ENCODE results near the gene IGSF21. TPM values are rescaled to one million over a fixed set of nuclear protein-coding genes. Genes with fewer than 3 reads are reported as not detected.

IGSF21 gene
- total and polyA plus RNA-seq, 4 donors, result 0.31 to 1.5 (median 0.88) TPM

DNA sequence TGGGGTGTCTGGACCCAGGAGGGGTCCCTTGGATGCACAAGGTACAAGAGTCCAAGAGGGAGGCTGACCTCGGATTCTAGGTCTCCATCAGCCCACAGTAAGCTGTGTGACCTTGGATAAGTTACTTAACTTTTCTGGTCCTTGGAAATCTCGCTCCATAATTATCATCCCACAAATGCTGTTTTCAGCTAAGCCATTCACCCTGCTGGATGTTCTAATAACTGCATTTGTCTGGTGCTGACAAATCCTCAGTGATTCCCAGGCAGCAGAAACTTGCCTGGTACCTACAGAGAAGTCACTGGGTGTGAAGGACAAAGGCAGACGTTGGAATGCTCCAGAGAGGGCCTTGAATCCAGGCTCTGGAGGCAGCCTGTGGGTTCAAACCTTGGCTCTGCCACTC lies 89.7 kb downstream of the IGSF21 start:
- H3K4me3 ChIP-seq (ENCODE audit: low read depth in 1 of 3, low read length in 3 of 3), result no peak overlapping the region

GRCh38 chr1:18198260-18198659 lies 90.7 kb downstream of the IGSF21 start:
- Histone ChIP-seq H3K27ac (ENCODE audit: low read depth in 1 of 2, low read length in 2 of 2) (no peak overlapping the region), H3K9ac (ENCODE audit: low read depth in 1 of 2, low read length in 2 of 2) (no peak overlapping the region), H3K4me3 (ENCODE audit: low read depth in 1 of 3, low read length in 3 of 3) (no peak overlapping the region), H3K36me3 (ENCODE audit: control insufficient read depth in 4 of 4, insufficient read depth in 3 of 4, low read depth in 1 of 4, low read length in 3 of 4) (no peaks in the 10 kb centered on the region), H3K9me3 (ENCODE audit: control insufficient read depth in 4 of 4, low read length in 3 of 4) (no peaks in the 10 kb centered on the region), H3K4me1 (ENCODE audit: control insufficient read depth in 4 of 4, insufficient read depth in 4 of 4, low read length in 3 of 4) (no peaks in the 10 kb centered on the region), H3K27me3 (ENCODE audit: control insufficient read depth in 4 of 4, insufficient read depth in 4 of 4, low read length in 3 of 4) (peaks cover 0 to 8% (median 3%) of the 10 kb centered on the region in 4 donors)
- DNase-seq (ENCODE audit: low spot score), result no peak
- WGBS, result 61% methylated on average over 10 of the region's 10 CpGs
- TF ChIP-seq HNF4A (conservative IDR thresholded peaks at IDR 0.05) (no peak), FOXA2 (IDR thresholded peaks at IDR 0.05) (no peak), JUND (IDR thresholded peaks at IDR 0.05) (no peak), EGR1 (IDR thresholded peaks at IDR 0.05; ENCODE audit: low read depth in 2 of 2) (no peak), MAX (IDR thresholded peaks at IDR 0.05) (no peak), GABPA (IDR thresholded peaks at IDR 0.05 in 1 of 2, conservative IDR thresholded peaks at IDR 0.05 in 1 of 2) (no peak), FOXA1 (IDR thresholded peaks at IDR 0.05) (no peak), ATF3 (IDR thresholded peaks at IDR 0.05) (no peak), TAF1 (conservative IDR thresholded peaks at IDR 0.05) (no peak), NR2F2 (IDR thresholded peaks at IDR 0.05) (no peak), SP1 (IDR thresholded peaks at IDR 0.05) (no peak), RAD21 (IDR thresholded peaks at IDR 0.05) (no peak), RXRA (IDR thresholded peaks at IDR 0.05) (no peak), HNF4G (IDR thresholded peaks at IDR 0.05) (no peak)
- TF ChIP-seq, protein P1, sequence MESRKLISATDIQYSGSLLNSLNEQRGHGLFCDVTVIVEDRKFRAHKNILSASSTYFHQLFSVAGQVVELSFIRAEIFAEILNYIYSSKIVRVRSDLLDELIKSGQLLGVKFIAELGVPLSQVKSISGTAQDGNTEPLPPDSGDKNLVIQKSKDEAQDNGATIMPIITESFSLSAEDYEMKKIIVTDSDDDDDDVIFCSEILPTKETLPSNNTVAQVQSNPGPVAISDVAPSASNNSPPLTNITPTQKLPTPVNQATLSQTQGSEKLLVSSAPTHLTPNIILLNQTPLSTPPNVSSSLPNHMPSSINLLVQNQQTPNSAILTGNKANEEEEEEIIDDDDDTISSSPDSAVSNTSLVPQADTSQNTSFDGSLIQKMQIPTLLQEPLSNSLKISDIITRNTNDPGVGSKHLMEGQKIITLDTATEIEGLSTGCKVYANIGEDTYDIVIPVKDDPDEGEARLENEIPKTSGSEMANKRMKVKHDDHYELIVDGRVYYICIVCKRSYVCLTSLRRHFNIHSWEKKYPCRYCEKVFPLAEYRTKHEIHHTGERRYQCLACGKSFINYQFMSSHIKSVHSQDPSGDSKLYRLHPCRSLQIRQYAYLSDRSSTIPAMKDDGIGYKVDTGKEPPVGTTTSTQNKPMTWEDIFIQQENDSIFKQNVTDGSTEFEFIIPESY (IDR thresholded peaks at IDR 0.05), result no peak
- TF ChIP-seq, protein P2, sequence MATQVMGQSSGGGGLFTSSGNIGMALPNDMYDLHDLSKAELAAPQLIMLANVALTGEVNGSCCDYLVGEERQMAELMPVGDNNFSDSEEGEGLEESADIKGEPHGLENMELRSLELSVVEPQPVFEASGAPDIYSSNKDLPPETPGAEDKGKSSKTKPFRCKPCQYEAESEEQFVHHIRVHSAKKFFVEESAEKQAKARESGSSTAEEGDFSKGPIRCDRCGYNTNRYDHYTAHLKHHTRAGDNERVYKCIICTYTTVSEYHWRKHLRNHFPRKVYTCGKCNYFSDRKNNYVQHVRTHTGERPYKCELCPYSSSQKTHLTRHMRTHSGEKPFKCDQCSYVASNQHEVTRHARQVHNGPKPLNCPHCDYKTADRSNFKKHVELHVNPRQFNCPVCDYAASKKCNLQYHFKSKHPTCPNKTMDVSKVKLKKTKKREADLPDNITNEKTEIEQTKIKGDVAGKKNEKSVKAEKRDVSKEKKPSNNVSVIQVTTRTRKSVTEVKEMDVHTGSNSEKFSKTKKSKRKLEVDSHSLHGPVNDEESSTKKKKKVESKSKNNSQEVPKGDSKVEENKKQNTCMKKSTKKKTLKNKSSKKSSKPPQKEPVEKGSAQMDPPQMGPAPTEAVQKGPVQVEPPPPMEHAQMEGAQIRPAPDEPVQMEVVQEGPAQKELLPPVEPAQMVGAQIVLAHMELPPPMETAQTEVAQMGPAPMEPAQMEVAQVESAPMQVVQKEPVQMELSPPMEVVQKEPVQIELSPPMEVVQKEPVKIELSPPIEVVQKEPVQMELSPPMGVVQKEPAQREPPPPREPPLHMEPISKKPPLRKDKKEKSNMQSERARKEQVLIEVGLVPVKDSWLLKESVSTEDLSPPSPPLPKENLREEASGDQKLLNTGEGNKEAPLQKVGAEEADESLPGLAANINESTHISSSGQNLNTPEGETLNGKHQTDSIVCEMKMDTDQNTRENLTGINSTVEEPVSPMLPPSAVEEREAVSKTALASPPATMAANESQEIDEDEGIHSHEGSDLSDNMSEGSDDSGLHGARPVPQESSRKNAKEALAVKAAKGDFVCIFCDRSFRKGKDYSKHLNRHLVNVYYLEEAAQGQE (IDR thresholded peaks at IDR 0.05), result no peak
- TF ChIP-seq, protein P3, sequence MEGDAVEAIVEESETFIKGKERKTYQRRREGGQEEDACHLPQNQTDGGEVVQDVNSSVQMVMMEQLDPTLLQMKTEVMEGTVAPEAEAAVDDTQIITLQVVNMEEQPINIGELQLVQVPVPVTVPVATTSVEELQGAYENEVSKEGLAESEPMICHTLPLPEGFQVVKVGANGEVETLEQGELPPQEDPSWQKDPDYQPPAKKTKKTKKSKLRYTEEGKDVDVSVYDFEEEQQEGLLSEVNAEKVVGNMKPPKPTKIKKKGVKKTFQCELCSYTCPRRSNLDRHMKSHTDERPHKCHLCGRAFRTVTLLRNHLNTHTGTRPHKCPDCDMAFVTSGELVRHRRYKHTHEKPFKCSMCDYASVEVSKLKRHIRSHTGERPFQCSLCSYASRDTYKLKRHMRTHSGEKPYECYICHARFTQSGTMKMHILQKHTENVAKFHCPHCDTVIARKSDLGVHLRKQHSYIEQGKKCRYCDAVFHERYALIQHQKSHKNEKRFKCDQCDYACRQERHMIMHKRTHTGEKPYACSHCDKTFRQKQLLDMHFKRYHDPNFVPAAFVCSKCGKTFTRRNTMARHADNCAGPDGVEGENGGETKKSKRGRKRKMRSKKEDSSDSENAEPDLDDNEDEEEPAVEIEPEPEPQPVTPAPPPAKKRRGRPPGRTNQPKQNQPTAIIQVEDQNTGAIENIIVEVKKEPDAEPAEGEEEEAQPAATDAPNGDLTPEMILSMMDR (IDR thresholded peaks at IDR 0.05; ENCODE audit: low read depth, low read length, missing input control), result no peak

More for the DNA sequence above, 89.7 kb downstream of the IGSF21 start:
- no peak for DNase-seq (ENCODE audit: low spot score)
- no peak for TF ChIP-seq SP1 (IDR thresholded peaks at IDR 0.05)
- no peak for TF ChIP-seq JUND (IDR thresholded peaks at IDR 0.05)
- TF ChIP-seq TAF1 (conservative IDR thresholded peaks at IDR 0.05), result no peak
- TF ChIP-seq, protein P2 (IDR thresholded peaks at IDR 0.05), result no peak
- no peak overlapping the region for H3K9ac ChIP-seq (ENCODE audit: low read depth in 1 of 2, low read length in 2 of 2)
- H3K27me3 ChIP-seq (ENCODE audit: control insufficient read depth in 4 of 4, insufficient read depth in 4 of 4, low read length in 3 of 4), result peaks cover 0 to 8% (median 3%) of the 10 kb centered on the region in 4 donors
- H3K27ac ChIP-seq (ENCODE audit: low read depth in 1 of 2, low read length in 2 of 2), result no peak overlapping the region
- no peaks in the 10 kb centered on the region for H3K36me3 ChIP-seq (ENCODE audit: control insufficient read depth in 4 of 4, insufficient read depth in 3 of 4, low read depth in 1 of 4, low read length in 3 of 4)
- 57% methylated on average over 3 of the region's 3 CpGs for WGBS
- H3K4me1 ChIP-seq (ENCODE audit: control insufficient read depth in 4 of 4, insufficient read depth in 4 of 4, low read length in 3 of 4), result no peaks in the 10 kb centered on the region
- H3K9me3 ChIP-seq (ENCODE audit: control insufficient read depth in 4 of 4, low read length in 3 of 4), result no peaks in the 10 kb centered on the region

Data from liver (tissue), 9 donors.